Measurements from ENCODE around the gene RAP1GDS1.

The RAP1GDS1 gene

GRCh38 chr4:98260579-98261404 lies at the start of gene RAP1GDS1:
Gene RAP1GDS1 (plus strand): TSS chr4:98261384. CDS start chr4:98261566, 182 bp downstream.
- peak; percentile 87 for TF ChIP-seq YY1 (IDR thresholded peaks at IDR 0.05; ENCODE audit: low read depth)
- TF ChIP-seq MAX (IDR thresholded peaks at IDR 0.05), result peak; percentile 51
- TF ChIP-seq FOXM1 (IDR thresholded peaks at IDR 0.05; ENCODE audit: borderline replicate concordance, low read depth), result peak; percentile 34; the same call in 1 of the 2 replicates
- no peak for TF ChIP-seq RAD21 (IDR thresholded peaks at IDR 0.05; ENCODE audit: low read depth)
- TF ChIP-seq USF1 (IDR thresholded peaks at IDR 0.05), result no peak; the same call in 1 of the 2 replicates
- no peak for TF ChIP-seq NFIC (IDR thresholded peaks at IDR 0.05)
- 0 out of 2 replicates have a peak, but pooled peaks have one; percentile 47 for TF ChIP-seq TCF12 (IDR thresholded peaks at IDR 0.05; ENCODE audit: low read depth)
- no peak for TF ChIP-seq EP300 (IDR thresholded peaks at IDR 0.05; ENCODE audit: borderline replicate concordance)
- peak; percentile 76 for TF ChIP-seq TAF1 (IDR thresholded peaks at IDR 0.05; ENCODE audit: low read depth)
- peak; percentile 39; the same call in 1 of the 2 replicates for TF ChIP-seq EGR1 (IDR thresholded peaks at IDR 0.05)
- no peak for TF ChIP-seq REST (IDR thresholded peaks at IDR 0.05; ENCODE audit: low read depth)
- no peak; the same call in none of the 2 replicates for TF ChIP-seq ZBTB7A (IDR thresholded peaks at IDR 0.05; ENCODE audit: low read depth)
- TF ChIP-seq CEBPB (IDR thresholded peaks at IDR 0.05), result no peak
- TF ChIP-seq TEAD4 (IDR thresholded peaks at IDR 0.05), result no peak
- TF ChIP-seq CREB1 (IDR thresholded peaks at IDR 0.05; ENCODE audit: low read depth), result 0 out of 2 replicates have a peak, but pooled peaks have one; percentile 17

GRCh38 chr4:98222306-98222705 lies 38.9 kb upstream of the RAP1GDS1 start:
- no peak for TF ChIP-seq MAX (IDR thresholded peaks at IDR 0.05)
- TF ChIP-seq TAF1 (IDR thresholded peaks at IDR 0.05; ENCODE audit: low read depth), result no peak
- no peak for TF ChIP-seq USF1 (IDR thresholded peaks at IDR 0.05)
- no peak for TF ChIP-seq CEBPB (IDR thresholded peaks at IDR 0.05)
- no peak for TF ChIP-seq TEAD4 (IDR thresholded peaks at IDR 0.05)
- TF ChIP-seq EP300 (IDR thresholded peaks at IDR 0.05; ENCODE audit: borderline replicate concordance), result no peak
- no peak for TF ChIP-seq ZBTB7A (IDR thresholded peaks at IDR 0.05; ENCODE audit: low read depth)
- TF ChIP-seq YY1 (IDR thresholded peaks at IDR 0.05; ENCODE audit: low read depth), result no peak
- TF ChIP-seq TCF12 (IDR thresholded peaks at IDR 0.05; ENCODE audit: low read depth), result no peak
- no peak for TF ChIP-seq NFIC (IDR thresholded peaks at IDR 0.05)
- no peak for TF ChIP-seq RAD21 (IDR thresholded peaks at IDR 0.05; ENCODE audit: low read depth)
- no peak for TF ChIP-seq REST (IDR thresholded peaks at IDR 0.05; ENCODE audit: low read depth)
- no peak for TF ChIP-seq EGR1 (IDR thresholded peaks at IDR 0.05)
- TF ChIP-seq CREB1 (IDR thresholded peaks at IDR 0.05; ENCODE audit: low read depth), result no peak
- no peak for TF ChIP-seq FOXM1 (IDR thresholded peaks at IDR 0.05; ENCODE audit: borderline replicate concordance, low read depth)

GRCh38 chr4:98226396-98226795 lies 34.8 kb upstream of the RAP1GDS1 start:
- no peak for TF ChIP-seq MAX (IDR thresholded peaks at IDR 0.05)
- TF ChIP-seq CEBPB (IDR thresholded peaks at IDR 0.05), result no peak
- no peak for TF ChIP-seq NFIC (IDR thresholded peaks at IDR 0.05)
- TF ChIP-seq USF1 (IDR thresholded peaks at IDR 0.05), result no peak
- no peak for TF ChIP-seq EP300 (IDR thresholded peaks at IDR 0.05; ENCODE audit: borderline replicate concordance)
- TF ChIP-seq TAF1 (IDR thresholded peaks at IDR 0.05; ENCODE audit: low read depth), result no peak
- TF ChIP-seq TEAD4 (IDR thresholded peaks at IDR 0.05), result no peak
- TF ChIP-seq REST (IDR thresholded peaks at IDR 0.05; ENCODE audit: low read depth), result no peak
- no peak for TF ChIP-seq CREB1 (IDR thresholded peaks at IDR 0.05; ENCODE audit: low read depth)
- TF ChIP-seq FOXM1 (IDR thresholded peaks at IDR 0.05; ENCODE audit: borderline replicate concordance, low read depth), result no peak
- no peak for TF ChIP-seq ZBTB7A (IDR thresholded peaks at IDR 0.05; ENCODE audit: low read depth)
- TF ChIP-seq EGR1 (IDR thresholded peaks at IDR 0.05), result no peak
- TF ChIP-seq YY1 (IDR thresholded peaks at IDR 0.05; ENCODE audit: low read depth), result no peak
- TF ChIP-seq RAD21 (IDR thresholded peaks at IDR 0.05; ENCODE audit: low read depth), result no peak
- no peak for TF ChIP-seq TCF12 (IDR thresholded peaks at IDR 0.05; ENCODE audit: low read depth)
